Measurements from ENCODE around the gene CAPRIN2. TPM values are rescaled to one million over a fixed set of nuclear protein-coding genes. Genes with fewer than 3 reads are reported as not detected.

Gene CAPRIN2, protein sequence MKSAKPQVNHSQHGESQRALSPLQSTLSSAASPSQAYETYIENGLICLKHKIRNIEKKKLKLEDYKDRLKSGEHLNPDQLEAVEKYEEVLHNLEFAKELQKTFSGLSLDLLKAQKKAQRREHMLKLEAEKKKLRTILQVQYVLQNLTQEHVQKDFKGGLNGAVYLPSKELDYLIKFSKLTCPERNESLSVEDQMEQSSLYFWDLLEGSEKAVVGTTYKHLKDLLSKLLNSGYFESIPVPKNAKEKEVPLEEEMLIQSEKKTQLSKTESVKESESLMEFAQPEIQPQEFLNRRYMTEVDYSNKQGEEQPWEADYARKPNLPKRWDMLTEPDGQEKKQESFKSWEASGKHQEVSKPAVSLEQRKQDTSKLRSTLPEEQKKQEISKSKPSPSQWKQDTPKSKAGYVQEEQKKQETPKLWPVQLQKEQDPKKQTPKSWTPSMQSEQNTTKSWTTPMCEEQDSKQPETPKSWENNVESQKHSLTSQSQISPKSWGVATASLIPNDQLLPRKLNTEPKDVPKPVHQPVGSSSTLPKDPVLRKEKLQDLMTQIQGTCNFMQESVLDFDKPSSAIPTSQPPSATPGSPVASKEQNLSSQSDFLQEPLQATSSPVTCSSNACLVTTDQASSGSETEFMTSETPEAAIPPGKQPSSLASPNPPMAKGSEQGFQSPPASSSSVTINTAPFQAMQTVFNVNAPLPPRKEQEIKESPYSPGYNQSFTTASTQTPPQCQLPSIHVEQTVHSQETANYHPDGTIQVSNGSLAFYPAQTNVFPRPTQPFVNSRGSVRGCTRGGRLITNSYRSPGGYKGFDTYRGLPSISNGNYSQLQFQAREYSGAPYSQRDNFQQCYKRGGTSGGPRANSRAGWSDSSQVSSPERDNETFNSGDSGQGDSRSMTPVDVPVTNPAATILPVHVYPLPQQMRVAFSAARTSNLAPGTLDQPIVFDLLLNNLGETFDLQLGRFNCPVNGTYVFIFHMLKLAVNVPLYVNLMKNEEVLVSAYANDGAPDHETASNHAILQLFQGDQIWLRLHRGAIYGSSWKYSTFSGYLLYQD
- 23.7 to 28.3 TPM (median 25.3 TPM) in 3 replicates for total RNA-seq
- long read RNA-seq, partial matches to known transcripts = 1 of 10 reads
- long read RNA-seq, other reads (novel, unspliced or antisense) = 9 of 10 reads

- peak; percentile 98 for DNase-seq (ENCODE audit: low spot score)
- Mint-ChIP-seq H3K27ac (ENCODE audit: unreplicated experiment) (peak within 1 kb of the TSS; percentile 78), H3K9me3 (ENCODE audit: low read depth) (no peaks in the 10 kb centered on the region), H3K4me1 (ENCODE audit: low read depth) (peaks cover 38% of the 10 kb centered on the region), H3K4me3 (ENCODE audit: unreplicated experiment) (peak within 1 kb of the TSS; percentile 95), H3K27me3 (ENCODE audit: low read depth) (no peaks in the 10 kb centered on the region), H3K36me3 (ENCODE audit: low read depth) (peaks cover 2% of the 10 kb centered on the region)
- peak; percentile 76 for TF ChIP-seq CTCF (IDR thresholded peaks at IDR 0.05)
Observed at GRCh38 chr12:30754750-30755394, at the start of gene CAPRIN2. TSS of gene CAPRIN2 (minus strand) at chr12:30754951. CDS start at chr12:30753520, 1,431 bp downstream.

GRCh38 chr12:30797689-30798088, 42.9 kb upstream of the CAPRIN2 start:
- peak; percentile 17 for TF ChIP-seq CTCF (IDR thresholded peaks at IDR 0.05)
- H3K4me3 Mint-ChIP-seq (ENCODE audit: unreplicated experiment) = peak overlapping the region; percentile 85
- H3K9me3 Mint-ChIP-seq (ENCODE audit: low read depth) = no peaks in the 10 kb centered on the region
- peaks cover 2% of the 10 kb centered on the region for H3K36me3 Mint-ChIP-seq (ENCODE audit: low read depth)
- peaks cover 28% of the 10 kb centered on the region for H3K4me1 Mint-ChIP-seq (ENCODE audit: low read depth)
- DNase-seq (ENCODE audit: low spot score) = no peak
- H3K27ac Mint-ChIP-seq (ENCODE audit: unreplicated experiment) = no peak overlapping the region
- H3K27me3 Mint-ChIP-seq (ENCODE audit: low read depth) = no peaks in the 10 kb centered on the region

- H3K36me3 Mint-ChIP-seq (ENCODE audit: low read depth) = peaks cover 2% of the 10 kb centered on the region
- H3K4me3 Mint-ChIP-seq (ENCODE audit: unreplicated experiment) = peak overlapping the region; percentile 85
- no peak for DNase-seq (ENCODE audit: low spot score)
- H3K27me3 Mint-ChIP-seq (ENCODE audit: low read depth) = no peaks in the 10 kb centered on the region
- H3K4me1 Mint-ChIP-seq (ENCODE audit: low read depth) = peaks cover 28% of the 10 kb centered on the region
- no peaks in the 10 kb centered on the region for H3K9me3 Mint-ChIP-seq (ENCODE audit: low read depth)
- peak overlapping the region; percentile 39 for H3K27ac Mint-ChIP-seq (ENCODE audit: unreplicated experiment)
- no peak for TF ChIP-seq CTCF (IDR thresholded peaks at IDR 0.05)
Observed at GRCh38 chr12:30796891-30797371, 42.2 kb upstream of the CAPRIN2 start.

DNA sequence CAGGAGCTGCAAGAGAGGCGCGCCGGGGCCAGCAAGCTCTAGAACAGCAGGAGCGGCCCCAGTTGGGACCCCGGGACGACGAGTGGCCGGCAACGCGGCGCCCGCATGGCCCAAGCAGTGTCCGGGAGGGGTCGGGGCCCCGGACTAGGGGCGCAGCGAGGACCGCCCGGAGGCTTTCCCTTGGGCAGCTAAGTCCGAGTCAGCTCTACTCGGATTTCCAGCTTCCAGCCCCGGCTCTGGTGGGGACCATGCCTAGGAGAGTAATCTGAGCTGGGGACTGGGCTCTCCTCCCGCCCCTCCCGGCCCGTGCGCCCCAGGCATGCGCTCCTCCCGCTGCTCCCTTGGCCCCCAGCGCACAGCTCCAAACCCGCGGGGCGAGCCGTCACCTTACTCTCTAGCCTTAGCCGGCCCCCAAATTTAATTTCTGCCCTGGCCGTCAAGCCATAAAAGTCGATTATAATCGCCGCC, 41.6 kb upstream of the CAPRIN2 start:
- H3K4me3 Mint-ChIP-seq (ENCODE audit: unreplicated experiment) = peak overlapping the region; percentile 85
- peak overlapping the region; percentile 83 for H3K27ac Mint-ChIP-seq (ENCODE audit: unreplicated experiment)
- no peak for TF ChIP-seq CTCF (IDR thresholded peaks at IDR 0.05)
- H3K4me1 Mint-ChIP-seq (ENCODE audit: low read depth) = peaks cover 28% of the 10 kb centered on the region
- H3K9me3 Mint-ChIP-seq (ENCODE audit: low read depth) = no peaks in the 10 kb centered on the region
- peaks cover 2% of the 10 kb centered on the region for H3K36me3 Mint-ChIP-seq (ENCODE audit: low read depth)
- no peaks in the 10 kb centered on the region for H3K27me3 Mint-ChIP-seq (ENCODE audit: low read depth)
- DNase-seq (ENCODE audit: low spot score) = no peak
